ENCODE measurements around the gene TREML2. TPM values are rescaled to one million over a fixed set of nuclear protein-coding genes. Genes with fewer than 3 reads are reported as not detected.

Gene TREML2
- total and polyA plus RNA-seq, 9 of the 15 experiments (the other 6 are each of a cell fraction or from before 2014, with no cell fraction given): 0.20 to 2.9 (median 1.4) TPM

DNA sequence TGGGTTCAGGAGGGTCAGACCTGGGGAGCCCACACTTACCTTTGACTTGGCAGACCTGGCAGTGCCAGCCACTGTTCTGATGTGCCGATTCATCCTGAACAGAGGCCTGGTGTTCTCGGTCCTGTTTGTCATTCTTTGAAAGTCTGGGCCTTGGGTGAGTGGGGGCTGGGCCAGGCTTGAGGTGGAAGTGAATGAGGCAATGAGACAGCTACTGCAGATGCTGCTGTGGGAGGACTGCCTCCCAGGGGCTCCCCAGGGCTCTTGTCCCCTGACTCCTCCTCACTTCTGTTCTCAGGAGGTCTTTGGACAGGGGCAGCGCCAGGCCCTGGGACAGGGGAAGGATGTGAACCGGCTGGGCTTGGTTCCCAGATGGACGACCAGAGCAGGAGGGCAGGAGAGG lies 21.6 kb upstream of the TREML2 start (continued):
- TF ChIP-seq, protein P1, sequence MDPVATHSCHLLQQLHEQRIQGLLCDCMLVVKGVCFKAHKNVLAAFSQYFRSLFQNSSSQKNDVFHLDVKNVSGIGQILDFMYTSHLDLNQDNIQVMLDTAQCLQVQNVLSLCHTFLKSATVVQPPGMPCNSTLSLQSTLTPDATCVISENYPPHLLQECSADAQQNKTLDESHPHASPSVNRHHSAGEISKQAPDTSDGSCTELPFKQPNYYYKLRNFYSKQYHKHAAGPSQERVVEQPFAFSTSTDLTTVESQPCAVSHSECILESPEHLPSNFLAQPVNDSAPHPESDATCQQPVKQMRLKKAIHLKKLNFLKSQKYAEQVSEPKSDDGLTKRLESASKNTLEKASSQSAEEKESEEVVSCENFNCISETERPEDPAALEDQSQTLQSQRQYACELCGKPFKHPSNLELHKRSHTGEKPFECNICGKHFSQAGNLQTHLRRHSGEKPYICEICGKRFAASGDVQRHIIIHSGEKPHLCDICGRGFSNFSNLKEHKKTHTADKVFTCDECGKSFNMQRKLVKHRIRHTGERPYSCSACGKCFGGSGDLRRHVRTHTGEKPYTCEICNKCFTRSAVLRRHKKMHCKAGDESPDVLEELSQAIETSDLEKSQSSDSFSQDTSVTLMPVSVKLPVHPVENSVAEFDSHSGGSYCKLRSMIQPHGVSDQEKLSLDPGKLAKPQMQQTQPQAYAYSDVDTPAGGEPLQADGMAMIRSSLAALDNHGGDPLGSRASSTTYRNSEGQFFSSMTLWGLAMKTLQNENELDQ (CRISPR knock-in tag; IDR thresholded peaks at IDR 0.05; ENCODE audit: borderline replicate concordance): no peak
- TF ChIP-seq RBM39 (optimal IDR thresholded peaks at IDR 0.05; ENCODE audit: low read depth, low read length): no peak
- TF ChIP-seq ZNF239 (CRISPR knock-in tag; IDR thresholded peaks at IDR 0.05): no peak
- TF ChIP-seq HMGN3 (IDR thresholded peaks at IDR 0.05; ENCODE audit: borderline replicate concordance, extremely low read depth, insufficient read length, low read depth, low read length): no peak
- no peak for TF ChIP-seq ESRRB (CRISPR knock-in tag; IDR thresholded peaks at IDR 0.05; ENCODE audit: borderline replicate concordance)
- TF ChIP-seq, protein P2, sequence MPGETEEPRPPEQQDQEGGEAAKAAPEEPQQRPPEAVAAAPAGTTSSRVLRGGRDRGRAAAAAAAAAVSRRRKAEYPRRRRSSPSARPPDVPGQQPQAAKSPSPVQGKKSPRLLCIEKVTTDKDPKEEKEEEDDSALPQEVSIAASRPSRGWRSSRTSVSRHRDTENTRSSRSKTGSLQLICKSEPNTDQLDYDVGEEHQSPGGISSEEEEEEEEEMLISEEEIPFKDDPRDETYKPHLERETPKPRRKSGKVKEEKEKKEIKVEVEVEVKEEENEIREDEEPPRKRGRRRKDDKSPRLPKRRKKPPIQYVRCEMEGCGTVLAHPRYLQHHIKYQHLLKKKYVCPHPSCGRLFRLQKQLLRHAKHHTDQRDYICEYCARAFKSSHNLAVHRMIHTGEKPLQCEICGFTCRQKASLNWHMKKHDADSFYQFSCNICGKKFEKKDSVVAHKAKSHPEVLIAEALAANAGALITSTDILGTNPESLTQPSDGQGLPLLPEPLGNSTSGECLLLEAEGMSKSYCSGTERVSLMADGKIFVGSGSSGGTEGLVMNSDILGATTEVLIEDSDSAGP (CRISPR knock-in tag; IDR thresholded peaks at IDR 0.05): no peak
- TF ChIP-seq, protein P3, sequence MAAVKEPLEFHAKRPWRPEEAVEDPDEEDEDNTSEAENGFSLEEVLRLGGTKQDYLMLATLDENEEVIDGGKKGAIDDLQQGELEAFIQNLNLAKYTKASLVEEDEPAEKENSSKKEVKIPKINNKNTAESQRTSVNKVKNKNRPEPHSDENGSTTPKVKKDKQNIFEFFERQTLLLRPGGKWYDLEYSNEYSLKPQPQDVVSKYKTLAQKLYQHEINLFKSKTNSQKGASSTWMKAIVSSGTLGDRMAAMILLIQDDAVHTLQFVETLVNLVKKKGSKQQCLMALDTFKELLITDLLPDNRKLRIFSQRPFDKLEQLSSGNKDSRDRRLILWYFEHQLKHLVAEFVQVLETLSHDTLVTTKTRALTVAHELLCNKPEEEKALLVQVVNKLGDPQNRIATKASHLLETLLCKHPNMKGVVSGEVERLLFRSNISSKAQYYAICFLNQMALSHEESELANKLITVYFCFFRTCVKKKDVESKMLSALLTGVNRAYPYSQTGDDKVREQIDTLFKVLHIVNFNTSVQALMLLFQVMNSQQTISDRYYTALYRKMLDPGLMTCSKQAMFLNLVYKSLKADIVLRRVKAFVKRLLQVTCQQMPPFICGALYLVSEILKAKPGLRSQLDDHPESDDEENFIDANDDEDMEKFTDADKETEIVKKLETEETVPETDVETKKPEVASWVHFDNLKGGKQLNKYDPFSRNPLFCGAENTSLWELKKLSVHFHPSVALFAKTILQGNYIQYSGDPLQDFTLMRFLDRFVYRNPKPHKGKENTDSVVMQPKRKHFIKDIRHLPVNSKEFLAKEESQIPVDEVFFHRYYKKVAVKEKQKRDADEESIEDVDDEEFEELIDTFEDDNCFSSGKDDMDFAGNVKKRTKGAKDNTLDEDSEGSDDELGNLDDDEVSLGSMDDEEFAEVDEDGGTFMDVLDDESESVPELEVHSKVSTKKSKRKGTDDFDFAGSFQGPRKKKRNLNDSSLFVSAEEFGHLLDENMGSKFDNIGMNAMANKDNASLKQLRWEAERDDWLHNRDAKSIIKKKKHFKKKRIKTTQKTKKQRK (IDR thresholded peaks at IDR 0.05; ENCODE audit: borderline replicate concordance, low read depth, low read length): no peak
- TF ChIP-seq ZNF76 (CRISPR knock-in tag; IDR thresholded peaks at IDR 0.05; ENCODE audit: borderline replicate concordance): no peak
- no peak for TF ChIP-seq CEBPB (tag; IDR thresholded peaks at IDR 0.05)

Data from K562 (cell line).